Measurements from ENCODE around the gene MAGI2.

DNA sequence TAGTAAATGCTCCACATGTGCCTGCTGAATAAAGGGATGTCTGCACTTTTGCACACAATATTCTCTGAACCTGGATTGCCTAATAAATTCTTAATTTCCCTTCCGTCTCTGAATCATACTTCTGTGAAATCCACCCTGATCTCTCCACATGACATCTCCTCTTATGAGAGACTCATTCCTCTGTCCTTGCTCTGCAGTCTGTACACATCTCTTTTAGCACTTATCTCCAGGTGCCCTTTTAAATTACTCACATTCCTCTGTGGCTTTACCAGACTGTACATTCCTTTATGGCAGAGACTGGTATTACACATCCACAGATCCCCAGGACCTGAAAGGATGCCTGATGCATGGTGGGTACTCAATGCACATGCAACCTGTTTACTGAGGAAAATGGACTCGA is 1127.3 kb downstream of the MAGI2 start:
- no peak for TF ChIP-seq CTCF (IDR thresholded peaks at IDR 0.05)
- no peak for TF ChIP-seq POLR2A (IDR thresholded peaks at IDR 0.05)

Data from body of pancreas (tissue), 4 donors.